Breast epithelium (tissue), 4 donors: ENCODE data around the gene OR8D2. TPM values are rescaled to one million over a fixed set of nuclear protein-coding genes. Genes with fewer than 3 reads are reported as not detected.

Source experiments
- DNase-seq, 2 donors: peaks; one replicate each; pipeline ENCODE4 v3.0.0-alpha.2; 2019; ENCODE audit warnings: low spot score in 2 of 2
- H3K27ac ChIP-seq, 2 donors: fragments of 200-600 bp; sonication (generic) in 1 of 2; one replicate each; pipeline ENCODE4 v1.5.1; 2016 to 2019; ENCODE audit warnings: mild to moderate bottlenecking in 1 of 2
- H3K27me3 ChIP-seq, 2 donors: fragments of 200-600 bp; sonication (generic) in 1 of 2; one replicate each; pipeline versions ENCODE4 v1.5.1 to v1.6.0; 2017 to 2019; ENCODE audit warnings: control low read depth in 1 of 2, mild to moderate bottlenecking in 1 of 2
- H3K36me3 ChIP-seq: fragments of 200-600 bp; one replicate; pipeline ENCODE4 v1.5.1; 2019
- H3K4me1 ChIP-seq, 2 donors: fragments of 200-600 bp; sonication (generic); one replicate each; pipeline ENCODE4 v1.5.1; 2016 to 2019; ENCODE audit warnings: control low read depth in 1 of 2
- H3K4me3 ChIP-seq, 3 donors: fragments of 200-600 bp; sonication (generic); 1 replicate in 2 of 3; 2 replicates in 1 of 3; pipeline ENCODE4 v1.5.1; 2016 to 2019; ENCODE audit warnings: mild to moderate bottlenecking in 3 of 3, moderate library complexity in 2 of 3
- H3K9me3 ChIP-seq, 2 donors: fragments of 200-600 bp; sonication (generic) in 1 of 2; one replicate each; pipeline ENCODE4 v1.5.1; 2016 to 2019; ENCODE audit warnings: control low read depth in 1 of 2
- POLR2A ChIP-seq: fragments of 450-650 bp; IDR thresholded peaks from one replicate; pipeline ENCODE4 v1.6.1; 2016; ENCODE audit warnings: antibody characterized with exemption, mild to moderate bottlenecking, moderate library complexity
- POLR2AphosphoS5 ChIP-seq, 3 donors: sonication (generic); formaldehyde crosslinking; IDR thresholded peaks; one replicate each; pipeline ENCODE4 v1.6.1; 2017; ENCODE audit warnings: antibody characterized with exemption in 3 of 3
- intact Hi-C: fragments of 100-400 bp; cut with DNase I; formaldehyde crosslinking; loops from one replicate; pipeline ENCODE4 v1.15.1; 2023; ENCODE audit warnings: low total_unique reads
- total RNA-seq, 3 donors: library from RNA; depleted of rRNA; stranded (reverse); fragments of >200 nt; gene quantifications; one replicate each; pipeline ENCODE4 v1.1.0, GENCODE V29; 2016
- TF ChIP-seq, protein P1 (sequence below), 3 donors: fragments of 450-650 bp; IDR thresholded peaks; one replicate each; pipeline ENCODE4 v1.5.1; 2016 to 2017; ENCODE audit warnings: antibody characterized with exemption in 3 of 3, mild to moderate bottlenecking in 3 of 3, moderate library complexity in 3 of 3

Gene OR8D2
- total RNA-seq, 3 donors from 2014 or later = not detected

DNA sequence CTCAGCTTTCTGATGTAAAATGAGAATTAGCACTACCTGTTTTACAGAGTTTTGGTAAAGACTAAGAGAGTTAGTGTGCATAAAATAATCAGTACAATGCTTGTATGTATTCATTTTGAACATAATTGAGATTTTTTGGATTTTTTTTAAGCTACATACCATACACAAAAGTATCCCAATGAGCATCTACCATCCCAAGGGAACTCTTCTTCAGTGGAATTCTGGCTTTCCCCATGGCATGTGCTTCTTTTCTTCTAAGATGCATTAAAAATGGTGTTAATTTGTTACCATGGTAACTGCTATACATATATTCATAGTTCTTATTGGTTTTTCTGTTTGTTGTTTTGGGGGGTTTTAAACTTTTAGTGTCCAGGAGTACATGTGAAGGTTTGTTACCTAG lies 24.0 kb downstream of the OR8D2 start:
- no peak for DNase-seq
- H3K4me1 ChIP-seq = no peaks in the 10 kb centered on the region
- H3K4me3 ChIP-seq = no peak overlapping the region
- TF ChIP-seq, protein P1, sequence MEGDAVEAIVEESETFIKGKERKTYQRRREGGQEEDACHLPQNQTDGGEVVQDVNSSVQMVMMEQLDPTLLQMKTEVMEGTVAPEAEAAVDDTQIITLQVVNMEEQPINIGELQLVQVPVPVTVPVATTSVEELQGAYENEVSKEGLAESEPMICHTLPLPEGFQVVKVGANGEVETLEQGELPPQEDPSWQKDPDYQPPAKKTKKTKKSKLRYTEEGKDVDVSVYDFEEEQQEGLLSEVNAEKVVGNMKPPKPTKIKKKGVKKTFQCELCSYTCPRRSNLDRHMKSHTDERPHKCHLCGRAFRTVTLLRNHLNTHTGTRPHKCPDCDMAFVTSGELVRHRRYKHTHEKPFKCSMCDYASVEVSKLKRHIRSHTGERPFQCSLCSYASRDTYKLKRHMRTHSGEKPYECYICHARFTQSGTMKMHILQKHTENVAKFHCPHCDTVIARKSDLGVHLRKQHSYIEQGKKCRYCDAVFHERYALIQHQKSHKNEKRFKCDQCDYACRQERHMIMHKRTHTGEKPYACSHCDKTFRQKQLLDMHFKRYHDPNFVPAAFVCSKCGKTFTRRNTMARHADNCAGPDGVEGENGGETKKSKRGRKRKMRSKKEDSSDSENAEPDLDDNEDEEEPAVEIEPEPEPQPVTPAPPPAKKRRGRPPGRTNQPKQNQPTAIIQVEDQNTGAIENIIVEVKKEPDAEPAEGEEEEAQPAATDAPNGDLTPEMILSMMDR (IDR thresholded peaks at IDR 0.05) = no peak
- TF ChIP-seq POLR2A (no peak), POLR2AphosphoS5 (IDR thresholded peaks at IDR 0.05) (no peak)
- H3K27ac ChIP-seq = no peak overlapping the region
- peaks cover 0 to 4% of the 10 kb centered on the region in 2 donors for H3K9me3 ChIP-seq
- H3K36me3 ChIP-seq = no peaks in the 10 kb centered on the region
- no peaks in the 10 kb centered on the region for H3K27me3 ChIP-seq
- intact Hi-C loops = no loop called here

DNA sequence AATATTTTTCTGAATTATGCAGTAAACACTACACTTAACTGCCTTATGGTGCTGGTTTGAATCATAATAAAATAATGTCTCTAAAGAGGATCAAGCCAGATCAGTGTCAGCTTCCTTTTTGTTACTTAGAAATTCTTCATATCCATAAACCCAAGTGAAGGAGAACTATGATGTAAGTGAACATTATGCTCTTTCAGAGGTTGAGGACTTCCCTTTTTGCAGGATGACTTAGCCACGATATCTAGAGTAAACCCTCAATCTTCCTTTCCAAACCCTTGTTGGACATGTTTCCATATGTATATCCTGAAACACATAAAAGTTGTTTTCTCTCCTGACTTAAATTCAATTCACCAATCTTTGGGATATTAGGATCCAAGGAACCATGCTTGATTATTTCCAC lies 25.3 kb downstream of the OR8D2 start:
- H3K27ac ChIP-seq = no peak overlapping the region
- intact Hi-C loops = no loop called here
- no peaks in the 10 kb centered on the region for H3K36me3 ChIP-seq
- H3K27me3 ChIP-seq = no peaks in the 10 kb centered on the region
- TF ChIP-seq, protein P1 (IDR thresholded peaks at IDR 0.05) = no peak
- TF ChIP-seq POLR2A (no peak), POLR2AphosphoS5 (IDR thresholded peaks at IDR 0.05) (no peak)
- no peak for DNase-seq
- H3K4me3 ChIP-seq = no peak overlapping the region
- no peaks in the 10 kb centered on the region for H3K9me3 ChIP-seq
- H3K4me1 ChIP-seq = no peaks in the 10 kb centered on the region

DNA sequence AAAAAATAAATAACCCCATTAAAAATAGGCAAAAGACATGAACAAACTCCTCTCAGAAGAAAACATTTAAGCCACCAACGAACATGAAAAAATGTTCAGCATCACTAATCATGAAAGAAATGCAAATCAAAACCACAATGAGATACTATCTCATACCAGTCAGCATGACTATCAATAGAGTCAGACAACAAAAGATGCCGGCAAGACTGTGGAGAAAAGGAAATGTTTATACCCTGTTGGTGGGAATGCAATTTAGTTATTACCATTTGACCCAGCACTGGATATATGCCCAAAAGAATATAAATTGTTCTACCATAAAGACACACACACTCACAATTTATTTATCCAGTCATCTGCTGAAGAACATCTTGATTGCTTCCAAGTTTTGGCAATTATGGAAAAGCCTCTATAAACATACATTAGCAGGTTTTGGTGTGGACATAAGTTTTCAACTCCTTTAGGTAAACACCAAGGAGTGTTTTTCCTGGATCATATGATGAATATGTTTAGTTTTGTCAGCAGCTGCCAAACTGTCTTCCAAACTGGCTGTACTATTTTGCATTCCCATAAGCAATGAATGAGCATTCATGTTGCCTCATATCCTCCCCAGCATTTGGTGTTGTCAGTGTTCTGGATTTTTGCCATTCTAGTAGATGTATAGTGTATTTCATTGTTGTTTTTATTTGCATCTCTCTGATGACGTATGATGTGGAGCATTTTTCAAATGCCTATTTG lies 34.2 kb downstream of the OR8D2 start:
- intact Hi-C loops = no loop called here
- TF ChIP-seq, protein P1 (IDR thresholded peaks at IDR 0.05) = no peak
- TF ChIP-seq POLR2AphosphoS5 (IDR thresholded peaks at IDR 0.05) (no peak), POLR2A (no peak)
- DNase-seq = no peak
- Histone ChIP-seq H3K27me3 (no peaks in the 10 kb centered on the region), H3K9me3 (peaks cover 0 to 4% of the 10 kb centered on the region in 2 donors), H3K27ac (no peak overlapping the region), H3K4me3 (no peak overlapping the region), H3K4me1 (no peaks in the 10 kb centered on the region), H3K36me3 (no peaks in the 10 kb centered on the region)

DNA sequence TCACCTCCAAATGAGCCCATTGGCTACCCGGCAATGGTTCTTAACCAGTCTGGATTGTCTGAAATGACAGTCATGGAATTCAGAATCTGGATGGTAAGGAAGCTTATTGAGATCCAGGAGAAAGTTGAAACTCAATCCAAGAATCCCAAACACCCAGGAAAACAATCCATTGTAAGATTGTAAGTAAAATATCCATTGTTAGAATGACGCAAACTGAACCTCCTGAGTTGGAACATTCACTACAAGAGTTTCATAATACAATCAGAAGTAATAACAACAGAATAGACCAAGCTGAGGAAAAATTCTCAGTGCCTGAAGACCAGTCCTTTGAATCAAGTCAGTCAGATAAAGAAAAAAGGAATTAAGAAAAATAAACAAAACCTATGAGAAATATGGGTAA lies 41.7 kb downstream of the OR8D2 start:
- Histone ChIP-seq H3K36me3 (no peaks in the 10 kb centered on the region), H3K27ac (no peak overlapping the region), H3K9me3 (peaks cover 0 to 4% of the 10 kb centered on the region in 2 donors), H3K27me3 (no peaks in the 10 kb centered on the region), H3K4me1 (no peaks in the 10 kb centered on the region), H3K4me3 (no peak overlapping the region)
- no peak for TF ChIP-seq POLR2A
- no peak for TF ChIP-seq POLR2AphosphoS5 (IDR thresholded peaks at IDR 0.05)
- TF ChIP-seq, protein P1 (IDR thresholded peaks at IDR 0.05) = no peak
- intact Hi-C loops = no loop called here
- no peak for DNase-seq

DNA sequence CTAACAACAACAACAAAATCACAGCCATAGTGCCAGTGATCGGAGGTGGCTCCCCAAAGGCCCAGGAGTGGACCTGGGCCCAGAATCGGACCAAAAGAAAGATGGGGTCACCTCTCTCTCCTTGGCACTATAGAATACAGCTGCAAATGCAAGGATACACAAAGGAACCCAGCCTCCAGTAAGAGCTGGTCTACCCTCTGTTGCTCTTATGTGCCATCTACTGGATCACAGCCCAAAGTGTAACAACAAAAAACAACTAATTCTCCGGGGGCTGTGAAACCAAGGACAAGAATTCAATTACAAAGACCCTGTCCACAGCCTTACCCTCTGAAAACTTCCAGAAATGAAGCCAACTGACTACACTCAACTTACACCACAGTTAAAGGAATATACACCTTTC lies 42.2 kb downstream of the OR8D2 start:
- H3K4me1 ChIP-seq = no peaks in the 10 kb centered on the region
- no peak overlapping the region for H3K27ac ChIP-seq
- no peaks in the 10 kb centered on the region for H3K27me3 ChIP-seq
- intact Hi-C loops = no loop called here
- H3K9me3 ChIP-seq = peaks cover 0 to 4% of the 10 kb centered on the region in 2 donors
- DNase-seq = no peak
- H3K36me3 ChIP-seq = no peaks in the 10 kb centered on the region
- H3K4me3 ChIP-seq = no peak overlapping the region
- TF ChIP-seq POLR2A (no peak), POLR2AphosphoS5 (IDR thresholded peaks at IDR 0.05) (no peak)
- TF ChIP-seq, protein P1 (IDR thresholded peaks at IDR 0.05) = no peak
